ENCODE measurements around the gene BTLA. TPM values are rescaled to one million over a fixed set of nuclear protein-coding genes. Genes with fewer than 3 reads are reported as not detected.

The BTLA gene
- total RNA-seq, 1 experiment from 2014 or later = not detected

DNA sequence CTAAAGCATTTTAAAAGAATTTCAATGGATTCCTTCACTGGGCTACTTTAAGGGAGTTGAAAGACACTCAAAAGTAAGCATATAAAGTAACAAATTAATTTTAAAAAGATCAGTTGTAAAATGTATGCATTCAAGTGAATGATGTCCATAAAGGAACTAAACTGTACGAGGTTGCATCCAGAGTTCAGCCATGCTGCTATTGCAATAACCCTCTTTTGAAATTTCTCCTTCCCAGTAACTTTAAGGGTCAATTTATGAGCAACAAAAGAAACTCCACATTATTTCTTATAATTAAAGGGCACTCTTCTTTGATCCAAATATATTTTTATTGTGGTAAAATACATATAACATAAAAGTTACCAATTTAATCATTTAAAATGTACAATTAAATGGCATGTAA lies 22.9 kb downstream of the BTLA start:
- H3K9me2 ChIP-seq (replicated peaks; ENCODE audit: low read length) = no peaks in the 10 kb centered on the region
- H4K20me1 ChIP-seq (ENCODE audit: low read length) = no peaks in the 10 kb centered on the region
- no peak overlapping the region for H3K27ac ChIP-seq (ENCODE audit: low read length)
- CTCF ChIA-PET = no interaction called here
- ATAC-seq = no peak
- H2AFZ ChIP-seq (ENCODE audit: low read length) = no peak overlapping the region
- H3K9me3 ChIP-seq (ENCODE audit: low read length) = no peaks in the 10 kb centered on the region
- TF ChIP-seq, protein P1, sequence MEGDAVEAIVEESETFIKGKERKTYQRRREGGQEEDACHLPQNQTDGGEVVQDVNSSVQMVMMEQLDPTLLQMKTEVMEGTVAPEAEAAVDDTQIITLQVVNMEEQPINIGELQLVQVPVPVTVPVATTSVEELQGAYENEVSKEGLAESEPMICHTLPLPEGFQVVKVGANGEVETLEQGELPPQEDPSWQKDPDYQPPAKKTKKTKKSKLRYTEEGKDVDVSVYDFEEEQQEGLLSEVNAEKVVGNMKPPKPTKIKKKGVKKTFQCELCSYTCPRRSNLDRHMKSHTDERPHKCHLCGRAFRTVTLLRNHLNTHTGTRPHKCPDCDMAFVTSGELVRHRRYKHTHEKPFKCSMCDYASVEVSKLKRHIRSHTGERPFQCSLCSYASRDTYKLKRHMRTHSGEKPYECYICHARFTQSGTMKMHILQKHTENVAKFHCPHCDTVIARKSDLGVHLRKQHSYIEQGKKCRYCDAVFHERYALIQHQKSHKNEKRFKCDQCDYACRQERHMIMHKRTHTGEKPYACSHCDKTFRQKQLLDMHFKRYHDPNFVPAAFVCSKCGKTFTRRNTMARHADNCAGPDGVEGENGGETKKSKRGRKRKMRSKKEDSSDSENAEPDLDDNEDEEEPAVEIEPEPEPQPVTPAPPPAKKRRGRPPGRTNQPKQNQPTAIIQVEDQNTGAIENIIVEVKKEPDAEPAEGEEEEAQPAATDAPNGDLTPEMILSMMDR (conservative IDR thresholded peaks at IDR 0.05; ENCODE audit: low read depth, low read length) = no peak
- H3K36me3 ChIP-seq (ENCODE audit: low read depth, low read length) = no peaks in the 10 kb centered on the region
- H3K27me3 ChIP-seq (ENCODE audit: low read length) = peaks cover 65% of the 10 kb centered on the region
- no peaks in the 10 kb centered on the region for H3K79me2 ChIP-seq (ENCODE audit: low read length)
- no peaks in the 10 kb centered on the region for H3K4me1 ChIP-seq (ENCODE audit: insufficient read depth, low read length)
- intact Hi-C loops (cut with micrococcal nuclease) = no loop called here
- BruUV-seq (replicated peaks) = no TSS peak
- POLR2A ChIA-PET (ENCODE audit: unreplicated experiment) = no interaction called here
- H3K4me2 ChIP-seq (ENCODE audit: low read length) = no peak overlapping the region
- no peak for DNase-seq
- no peak overlapping the region for H3K9ac ChIP-seq (ENCODE audit: low read length)
- no peak overlapping the region for H3K4me3 ChIP-seq (ENCODE audit: low read length)
- H3F3A ChIP-seq (ENCODE audit: low read length, unreplicated experiment) = no peaks in the 10 kb centered on the region

DNA sequence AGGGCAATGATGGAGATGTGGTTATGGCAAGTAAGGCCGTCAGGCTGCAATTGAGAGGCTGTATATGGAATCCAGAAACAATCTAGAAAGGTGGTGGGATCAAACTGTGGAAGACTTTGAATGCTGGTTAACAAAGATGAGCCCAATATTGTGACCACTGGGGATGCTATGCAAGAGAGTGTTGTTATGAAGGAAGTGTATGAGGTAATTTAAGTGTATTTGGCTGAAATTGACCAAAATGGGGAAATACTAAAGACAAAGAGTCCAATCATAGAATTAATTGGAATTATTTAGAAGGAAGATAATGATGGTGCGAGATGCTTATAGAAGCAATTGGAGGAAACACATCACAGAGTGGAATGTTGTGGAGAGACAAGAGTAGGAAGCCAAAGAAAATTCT lies 24.5 kb downstream of the BTLA start:
- intact Hi-C loops (cut with micrococcal nuclease) = no loop called here
- peaks cover 74% of the 10 kb centered on the region for H3K27me3 ChIP-seq (ENCODE audit: low read length)
- TF ChIP-seq, protein P1 (conservative IDR thresholded peaks at IDR 0.05; ENCODE audit: low read depth, low read length) = no peak
- no peak for TF ChIP-seq EZH2phosphoT487 (IDR thresholded peaks at IDR 0.05; ENCODE audit: borderline replicate concordance, low read length)
- no peak for TF ChIP-seq EZH2 (IDR thresholded peaks at IDR 0.05; ENCODE audit: low read length, unreplicated experiment)
- no peak overlapping the region for H2AFZ ChIP-seq (ENCODE audit: low read length)
- BruUV-seq (replicated peaks) = no TSS peak
- CTCF ChIA-PET = no interaction called here
- POLR2A ChIA-PET (ENCODE audit: unreplicated experiment) = no interaction called here
- no peaks in the 10 kb centered on the region for H4K20me1 ChIP-seq (ENCODE audit: low read length)
- H3K9ac ChIP-seq (ENCODE audit: low read length) = no peak overlapping the region
- no peaks in the 10 kb centered on the region for H3K4me1 ChIP-seq (ENCODE audit: insufficient read depth, low read length)
- H3K79me2 ChIP-seq (ENCODE audit: low read length) = no peaks in the 10 kb centered on the region
- H3K36me3 ChIP-seq (ENCODE audit: low read depth, low read length) = no peaks in the 10 kb centered on the region
- H3K9me2 ChIP-seq (replicated peaks; ENCODE audit: low read length) = no peaks in the 10 kb centered on the region
- no peak for ATAC-seq
- no peaks in the 10 kb centered on the region for H3F3A ChIP-seq (ENCODE audit: low read length, unreplicated experiment)
- DNase-seq = no peak
- no peaks in the 10 kb centered on the region for H3K9me3 ChIP-seq (ENCODE audit: low read length)
- no peak overlapping the region for H3K4me3 ChIP-seq (ENCODE audit: low read length)
- no peak overlapping the region for H3K4me2 ChIP-seq (ENCODE audit: low read length)
- H3K27ac ChIP-seq (ENCODE audit: low read length) = no peak overlapping the region

DNA sequence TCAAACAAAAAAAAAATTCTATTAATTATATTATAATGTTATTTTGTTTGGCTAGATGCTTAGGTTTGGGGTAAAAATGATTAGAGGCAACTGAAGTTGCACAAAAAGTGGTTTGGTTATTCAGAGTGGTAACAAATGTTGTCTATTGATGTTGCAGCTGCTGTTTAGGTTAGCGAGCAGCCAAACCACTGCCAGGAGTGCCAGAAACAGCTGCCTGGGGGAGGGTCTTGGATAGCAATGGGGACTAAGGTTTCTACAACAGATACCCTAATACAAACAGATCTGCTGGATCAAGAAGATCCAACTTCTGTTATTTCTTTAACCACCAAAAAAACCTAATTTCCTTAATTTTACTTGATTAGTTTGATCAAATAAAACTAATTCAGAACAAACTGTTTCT lies 26.6 kb downstream of the BTLA start:
- no peak overlapping the region for H3K9ac ChIP-seq (ENCODE audit: low read length)
- no peak overlapping the region for H2AFZ ChIP-seq (ENCODE audit: low read length)
- no peaks in the 10 kb centered on the region for H4K20me1 ChIP-seq (ENCODE audit: low read length)
- H3K4me3 ChIP-seq (ENCODE audit: low read length) = no peak overlapping the region
- ATAC-seq (no peak), DNase-seq (no peak)
- H3K79me2 ChIP-seq (ENCODE audit: low read length) = no peaks in the 10 kb centered on the region
- CTCF ChIA-PET = no interaction called here
- no peaks in the 10 kb centered on the region for H3K4me1 ChIP-seq (ENCODE audit: insufficient read depth, low read length)
- no peaks in the 10 kb centered on the region for H3F3A ChIP-seq (ENCODE audit: low read length, unreplicated experiment)
- H3K4me2 ChIP-seq (ENCODE audit: low read length) = no peak overlapping the region
- no peaks in the 10 kb centered on the region for H3K9me3 ChIP-seq (ENCODE audit: low read length)
- intact Hi-C loops (cut with micrococcal nuclease) = no loop called here
- no peaks in the 10 kb centered on the region for H3K36me3 ChIP-seq (ENCODE audit: low read depth, low read length)
- H3K27ac ChIP-seq (ENCODE audit: low read length) = no peak overlapping the region
- TF ChIP-seq, protein P1 (conservative IDR thresholded peaks at IDR 0.05; ENCODE audit: low read depth, low read length) = no peak
- TF ChIP-seq EZH2phosphoT487 (IDR thresholded peaks at IDR 0.05; ENCODE audit: borderline replicate concordance, low read length) = no peak
- no peak for TF ChIP-seq EZH2 (IDR thresholded peaks at IDR 0.05; ENCODE audit: low read length, unreplicated experiment)
- POLR2A ChIA-PET (ENCODE audit: unreplicated experiment) = no interaction called here
- BruUV-seq (replicated peaks) = no TSS peak
- H3K9me2 ChIP-seq (replicated peaks; ENCODE audit: low read length) = no peaks in the 10 kb centered on the region
- H3K27me3 ChIP-seq (ENCODE audit: low read length) = peaks cover 67% of the 10 kb centered on the region

Data from PC-3 (cell line).